ENCODE results near the gene RBBP8NL.
A peak's percentile ranks its signal among the peaks of the same experiment; 100 is the strongest.

Gene RBBP8NL

GRCh38 chr20:62362991-62363919 lies 64.1 kb downstream of the RBBP8NL start:
- Mint-ChIP-seq H3K4me1 (peaks cover 48% of the 10 kb centered on the region), H3K27ac (no peak overlapping the region), H3K4me3 (no peak overlapping the region), H3K36me3 (ENCODE audit: low read depth) (no peaks in the 10 kb centered on the region), H3K27me3 (ENCODE audit: low read depth, poor library complexity) (no peaks in the 10 kb centered on the region), H3K9me3 (no peaks in the 10 kb centered on the region)
- DNase-seq, result no peak
- TF ChIP-seq, protein P1, sequence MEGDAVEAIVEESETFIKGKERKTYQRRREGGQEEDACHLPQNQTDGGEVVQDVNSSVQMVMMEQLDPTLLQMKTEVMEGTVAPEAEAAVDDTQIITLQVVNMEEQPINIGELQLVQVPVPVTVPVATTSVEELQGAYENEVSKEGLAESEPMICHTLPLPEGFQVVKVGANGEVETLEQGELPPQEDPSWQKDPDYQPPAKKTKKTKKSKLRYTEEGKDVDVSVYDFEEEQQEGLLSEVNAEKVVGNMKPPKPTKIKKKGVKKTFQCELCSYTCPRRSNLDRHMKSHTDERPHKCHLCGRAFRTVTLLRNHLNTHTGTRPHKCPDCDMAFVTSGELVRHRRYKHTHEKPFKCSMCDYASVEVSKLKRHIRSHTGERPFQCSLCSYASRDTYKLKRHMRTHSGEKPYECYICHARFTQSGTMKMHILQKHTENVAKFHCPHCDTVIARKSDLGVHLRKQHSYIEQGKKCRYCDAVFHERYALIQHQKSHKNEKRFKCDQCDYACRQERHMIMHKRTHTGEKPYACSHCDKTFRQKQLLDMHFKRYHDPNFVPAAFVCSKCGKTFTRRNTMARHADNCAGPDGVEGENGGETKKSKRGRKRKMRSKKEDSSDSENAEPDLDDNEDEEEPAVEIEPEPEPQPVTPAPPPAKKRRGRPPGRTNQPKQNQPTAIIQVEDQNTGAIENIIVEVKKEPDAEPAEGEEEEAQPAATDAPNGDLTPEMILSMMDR (IDR thresholded peaks at IDR 0.05), result no peak

GRCh38 chr20:62362590-62362940 lies 64.8 kb downstream of the RBBP8NL start:
- no peak for DNase-seq
- TF ChIP-seq, protein P1 (IDR thresholded peaks at IDR 0.05), result no peak
- no peak overlapping the region for H3K27ac Mint-ChIP-seq

GRCh38 chr20:62361799-62362589 lies 65.3 kb downstream of the RBBP8NL start:
- DNase-seq, result no peak
- no peaks in the 10 kb centered on the region for H3K9me3 Mint-ChIP-seq
- H3K4me3 Mint-ChIP-seq, result no peak overlapping the region
- TF ChIP-seq, protein P1 (IDR thresholded peaks at IDR 0.05), result no peak
- peaks cover 55% of the 10 kb centered on the region for H3K4me1 Mint-ChIP-seq
- no peaks in the 10 kb centered on the region for H3K36me3 Mint-ChIP-seq (ENCODE audit: low read depth)
- no peaks in the 10 kb centered on the region for H3K27me3 Mint-ChIP-seq (ENCODE audit: low read depth, poor library complexity)
- H3K27ac Mint-ChIP-seq, result no peak overlapping the region

More at GRCh38 chr20:62362590-62362940, 64.8 kb downstream of the RBBP8NL start:
- Mint-ChIP-seq H3K27me3 (ENCODE audit: low read depth, poor library complexity) (no peaks in the 10 kb centered on the region), H3K9me3 (no peaks in the 10 kb centered on the region), H3K36me3 (ENCODE audit: low read depth) (no peaks in the 10 kb centered on the region), H3K4me1 (peaks cover 52% of the 10 kb centered on the region), H3K4me3 (no peak overlapping the region)

- peak overlapping the region; percentile 30 for H3K4me3 Mint-ChIP-seq
These were observed 66.2 kb downstream of the RBBP8NL start for GRCh38 chr20:62360854-62361798.

More at GRCh38 chr20:62360854-62361798, 66.2 kb downstream of the RBBP8NL start:
- Mint-ChIP-seq H3K27ac (no peak overlapping the region), H3K27me3 (ENCODE audit: low read depth, poor library complexity) (no peaks in the 10 kb centered on the region), H3K4me1 (peaks cover 63% of the 10 kb centered on the region), H3K36me3 (ENCODE audit: low read depth) (no peaks in the 10 kb centered on the region), H3K9me3 (no peaks in the 10 kb centered on the region)
- TF ChIP-seq, protein P1 (IDR thresholded peaks at IDR 0.05), result no peak
- DNase-seq, result no peak

Measured in nephron progenitor cell (in vitro differentiated cells).